Keratinocyte (primary cell): ENCODE results near the gene BFSP2.

Experiments used
- EZH2 ChIP-seq: IDR thresholded peaks from one replicate; pipeline ENCODE4 v1.6.1; 2012; ENCODE audit warnings: inconsistent platforms, mild to moderate bottlenecking, low read length, moderate library complexity
- TF ChIP-seq, protein P1 (sequence below), 3 experiments: IDR thresholded peaks in 1 of 3; conservative IDR thresholded peaks in 1 of 3; optimal IDR thresholded peaks in 1 of 3; 2 replicates in 2 of 3; 3 replicates in 1 of 3; pipeline versions ENCODE3 to v1.5.1; 2011; ENCODE audit warnings: low read length in 3 of 3, mild to moderate bottlenecking in 3 of 3, moderate library complexity in 2 of 3, control low read depth in 1 of 3, inconsistent platforms in 1 of 3; ENCODE audit not compliant: insufficient read depth in 2 of 3; ENCODE audit errors: extremely low read depth in 1 of 3

- TF ChIP-seq, protein P1, sequence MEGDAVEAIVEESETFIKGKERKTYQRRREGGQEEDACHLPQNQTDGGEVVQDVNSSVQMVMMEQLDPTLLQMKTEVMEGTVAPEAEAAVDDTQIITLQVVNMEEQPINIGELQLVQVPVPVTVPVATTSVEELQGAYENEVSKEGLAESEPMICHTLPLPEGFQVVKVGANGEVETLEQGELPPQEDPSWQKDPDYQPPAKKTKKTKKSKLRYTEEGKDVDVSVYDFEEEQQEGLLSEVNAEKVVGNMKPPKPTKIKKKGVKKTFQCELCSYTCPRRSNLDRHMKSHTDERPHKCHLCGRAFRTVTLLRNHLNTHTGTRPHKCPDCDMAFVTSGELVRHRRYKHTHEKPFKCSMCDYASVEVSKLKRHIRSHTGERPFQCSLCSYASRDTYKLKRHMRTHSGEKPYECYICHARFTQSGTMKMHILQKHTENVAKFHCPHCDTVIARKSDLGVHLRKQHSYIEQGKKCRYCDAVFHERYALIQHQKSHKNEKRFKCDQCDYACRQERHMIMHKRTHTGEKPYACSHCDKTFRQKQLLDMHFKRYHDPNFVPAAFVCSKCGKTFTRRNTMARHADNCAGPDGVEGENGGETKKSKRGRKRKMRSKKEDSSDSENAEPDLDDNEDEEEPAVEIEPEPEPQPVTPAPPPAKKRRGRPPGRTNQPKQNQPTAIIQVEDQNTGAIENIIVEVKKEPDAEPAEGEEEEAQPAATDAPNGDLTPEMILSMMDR (optimal IDR thresholded peaks at IDR 0.05 in 1 of 3, IDR thresholded peaks at IDR 0.05 in 1 of 3, conservative IDR thresholded peaks at IDR 0.05 in 1 of 3; ENCODE audit: extremely low read depth in 1 of 3, insufficient read depth in 2 of 3, low read length in 3 of 3), result no peak
- TF ChIP-seq EZH2, result no peak
Measured at GRCh38 chr3:133461291-133461690, 61.4 kb downstream of the BFSP2 start.
